ENCODE measurements around the gene MUSK.

DNA sequence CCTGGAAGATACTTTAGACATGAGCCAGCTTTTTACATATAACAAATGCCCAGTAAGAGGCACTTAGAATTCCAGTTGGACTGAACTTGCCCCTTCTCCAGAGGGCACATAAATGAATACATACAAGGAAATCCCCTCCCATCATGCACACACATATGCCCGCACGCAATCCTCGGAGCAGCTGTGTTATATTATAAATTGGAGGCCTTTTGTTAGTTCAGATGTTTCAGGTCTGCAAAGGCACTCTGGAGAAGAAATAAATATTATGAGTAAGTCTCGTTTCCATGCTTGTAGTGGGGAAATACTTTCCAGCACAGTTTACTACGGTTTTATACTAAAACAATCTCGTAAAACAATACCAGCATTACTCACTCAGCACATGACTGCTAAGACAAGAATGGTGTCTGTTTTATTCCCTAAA lies 17.6 kb upstream of the MUSK start:
- TF ChIP-seq FOXM1 (IDR thresholded peaks at IDR 0.05; ENCODE audit: borderline replicate concordance) (no peak), FOXK2 (IDR thresholded peaks at IDR 0.05) (no peak), L3MBTL2 (conservative IDR thresholded peaks at IDR 0.05) (no peak), TARDBP (IDR thresholded peaks at IDR 0.05) (no peak)

Measured in HEK293T (cell line).